Measurements from ENCODE around the gene DCTN2. TPM values are rescaled to one million over a fixed set of nuclear protein-coding genes. Genes with fewer than 3 reads are reported as not detected.
"Not testable (repeated sequence)": the region's sequence is repeated elsewhere in the genome, so short reads cannot be mapped to it uniquely, and the experiment has no call there.

DCTN2 gene
- total and polyA plus RNA-seq, 9 donors, result 108 to 174 (median 151) TPM

DNA sequence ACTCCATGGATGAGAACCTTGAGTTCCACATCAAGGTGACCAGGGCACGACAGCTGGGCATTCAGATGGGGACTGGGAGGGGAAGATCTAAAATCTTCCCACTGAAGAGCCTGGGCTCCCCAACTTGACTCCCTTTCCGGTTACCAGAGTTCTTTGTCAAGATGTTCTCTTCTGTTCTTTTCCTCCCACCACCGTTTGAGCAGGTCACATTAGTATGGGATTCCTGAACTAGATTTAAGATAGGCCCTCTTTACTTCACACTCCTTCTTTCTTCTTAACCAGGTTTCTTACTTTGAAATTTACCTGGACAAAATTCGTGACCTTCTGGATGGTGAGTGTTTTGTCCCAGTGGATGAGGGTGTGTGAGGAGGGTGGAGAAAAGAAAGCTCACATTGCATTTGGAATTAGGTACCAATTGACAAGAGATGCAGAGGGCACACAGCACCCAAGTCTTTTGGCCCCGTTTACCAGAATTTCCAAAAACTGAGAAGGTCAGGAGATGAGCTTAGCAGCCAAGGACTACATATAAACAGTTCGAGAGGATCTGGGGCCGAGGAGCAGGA, 17.3 kb upstream of the DCTN2 start:
- Histone ChIP-seq H3K9me3 (replicated peaks; ENCODE audit: control insufficient read depth, low read depth, low read length) (no peaks in the 10 kb centered on the region), H3K4me3 (ENCODE audit: low read length) (no peak overlapping the region), H3K36me3 (ENCODE audit: control insufficient read depth, insufficient read depth, low read length) (no peaks in the 10 kb centered on the region), H3K4me1 (ENCODE audit: control insufficient read depth, insufficient read depth, low read length) (no peaks in the 10 kb centered on the region), H3K27ac (ENCODE audit: low read length) (no peak overlapping the region), H3K27me3 (ENCODE audit: control insufficient read depth, insufficient read depth, low read length) (peaks cover 22% of the 10 kb centered on the region)
- no peak for DNase-seq
- WGBS (ENCODE audit: insufficient coverage), result 74% methylated on average over 3 of the region's 7 CpGs

- no CpG with 5 or more reads among the region's 4 CpGs for WGBS (ENCODE audit: insufficient coverage)
- H3K9me3 ChIP-seq (replicated peaks; ENCODE audit: control insufficient read depth, low read depth, low read length), result no peaks in the 10 kb centered on the region
- peaks cover 19% of the 10 kb centered on the region for H3K27me3 ChIP-seq (ENCODE audit: control insufficient read depth, insufficient read depth, low read length)
- H3K4me1 ChIP-seq (ENCODE audit: control insufficient read depth, insufficient read depth, low read length), result no peaks in the 10 kb centered on the region
- no peaks in the 10 kb centered on the region for H3K36me3 ChIP-seq (ENCODE audit: control insufficient read depth, insufficient read depth, low read length)
- no peak for DNase-seq
- H3K27ac ChIP-seq (ENCODE audit: low read length), result no peak overlapping the region
- H3K4me3 ChIP-seq (ENCODE audit: low read length), result no peak overlapping the region
Observed at GRCh38 chr12:57563358-57563757, 16.4 kb upstream of the DCTN2 start.

DNA sequence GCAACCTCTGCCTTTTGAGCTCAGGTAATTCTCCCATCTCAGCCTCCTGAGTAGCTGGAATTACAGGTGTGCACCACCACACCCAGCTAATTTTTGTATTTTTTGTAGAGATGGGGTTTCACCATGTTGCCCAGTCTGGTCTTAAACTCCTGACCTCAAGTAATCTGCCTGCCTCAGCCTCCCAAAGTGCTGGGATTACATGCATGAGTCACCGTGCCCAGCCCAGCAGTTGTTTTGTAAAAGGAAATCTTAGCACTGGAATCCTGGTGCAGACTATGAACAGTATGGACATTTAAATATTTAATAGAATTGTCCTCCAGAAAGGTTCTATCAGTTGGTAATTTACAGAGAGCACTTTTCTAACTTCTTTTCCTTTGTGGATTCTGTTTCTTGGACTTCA, 14.1 kb upstream of the DCTN2 start:
- not testable (repeated sequence) for DNase-seq; H3K4me1 ChIP-seq (ENCODE audit: control insufficient read depth, insufficient read depth, low read length); H3K36me3 ChIP-seq (ENCODE audit: control insufficient read depth, insufficient read depth, low read length); H3K27ac ChIP-seq (ENCODE audit: low read length); H3K4me3 ChIP-seq (ENCODE audit: low read length); H3K9me3 ChIP-seq (replicated peaks; ENCODE audit: control insufficient read depth, low read depth, low read length)
- no CpG with 5 or more reads among the region's 1 CpG for WGBS (ENCODE audit: insufficient coverage)
- peaks cover 19% of the 10 kb centered on the region for H3K27me3 ChIP-seq (ENCODE audit: control insufficient read depth, insufficient read depth, low read length)

- H3K27ac ChIP-seq (ENCODE audit: low read length), result no peak overlapping the region
- no peaks in the 10 kb centered on the region for H3K9me3 ChIP-seq (replicated peaks; ENCODE audit: control insufficient read depth, low read depth, low read length)
- WGBS (ENCODE audit: insufficient coverage), result no CpG with 5 or more reads among the region's 2 CpGs
- no peaks in the 10 kb centered on the region for H3K4me1 ChIP-seq (ENCODE audit: control insufficient read depth, insufficient read depth, low read length)
- no peak for DNase-seq
- H3K4me3 ChIP-seq (ENCODE audit: low read length), result no peak overlapping the region
- H3K27me3 ChIP-seq (ENCODE audit: control insufficient read depth, insufficient read depth, low read length), result peaks cover 18% of the 10 kb centered on the region
- H3K36me3 ChIP-seq (ENCODE audit: control insufficient read depth, insufficient read depth, low read length), result no peaks in the 10 kb centered on the region
Observed at GRCh38 chr12:57560516-57560915, 13.5 kb upstream of the DCTN2 start.

- H3K4me3 ChIP-seq (ENCODE audit: low read length), result no peak overlapping the region
- H3K36me3 ChIP-seq (ENCODE audit: control insufficient read depth, insufficient read depth, low read length), result no peaks in the 10 kb centered on the region
- no peaks in the 10 kb centered on the region for H3K4me1 ChIP-seq (ENCODE audit: control insufficient read depth, insufficient read depth, low read length)
- 80% methylated on average over 1 of the region's 4 CpGs for WGBS (ENCODE audit: insufficient coverage)
- no peak for DNase-seq
- H3K27me3 ChIP-seq (ENCODE audit: control insufficient read depth, insufficient read depth, low read length), result peaks cover 22% of the 10 kb centered on the region
- H3K9me3 ChIP-seq (replicated peaks; ENCODE audit: control insufficient read depth, low read depth, low read length), result no peaks in the 10 kb centered on the region
- H3K27ac ChIP-seq (ENCODE audit: low read length), result no peak overlapping the region
Observed at GRCh38 chr12:57558864-57559263, 11.9 kb upstream of the DCTN2 start.

GRCh38 chr12:57554897-57555296, 7.9 kb upstream of the DCTN2 start:
- Histone ChIP-seq H3K4me3 (ENCODE audit: low read length) (no peak overlapping the region), H3K27me3 (ENCODE audit: control insufficient read depth, insufficient read depth, low read length) (peaks cover 44% of the 10 kb centered on the region), H3K36me3 (ENCODE audit: control insufficient read depth, insufficient read depth, low read length) (no peaks in the 10 kb centered on the region), H3K4me1 (ENCODE audit: control insufficient read depth, insufficient read depth, low read length) (peaks cover 3% of the 10 kb centered on the region), H3K9me3 (replicated peaks; ENCODE audit: control insufficient read depth, low read depth, low read length) (no peaks in the 10 kb centered on the region), H3K27ac (ENCODE audit: low read length) (no peak overlapping the region)
- WGBS (ENCODE audit: insufficient coverage), result no CpG with 5 or more reads among the region's 1 CpG
- no peak for DNase-seq

GRCh38 chr12:57554453-57554852, 7.5 kb upstream of the DCTN2 start:
- H3K4me3 ChIP-seq (ENCODE audit: low read length), result no peak overlapping the region
- H3K27ac ChIP-seq (ENCODE audit: low read length), result no peak overlapping the region
- H3K36me3 ChIP-seq (ENCODE audit: control insufficient read depth, insufficient read depth, low read length), result no peaks in the 10 kb centered on the region
- no peak for DNase-seq
- H3K9me3 ChIP-seq (replicated peaks; ENCODE audit: control insufficient read depth, low read depth, low read length), result no peaks in the 10 kb centered on the region
- no CpG with 5 or more reads among the region's 2 CpGs for WGBS (ENCODE audit: insufficient coverage)
- H3K4me1 ChIP-seq (ENCODE audit: control insufficient read depth, insufficient read depth, low read length), result peaks cover 3% of the 10 kb centered on the region
- H3K27me3 ChIP-seq (ENCODE audit: control insufficient read depth, insufficient read depth, low read length), result peaks cover 48% of the 10 kb centered on the region

GRCh38 chr12:57553343-57554202, 6.6 kb upstream of the DCTN2 start:
- no peak overlapping the region for H3K27ac ChIP-seq (ENCODE audit: low read length)
- peaks cover 57% of the 10 kb centered on the region for H3K27me3 ChIP-seq (ENCODE audit: control insufficient read depth, insufficient read depth, low read length)
- no peak for DNase-seq

GRCh38 chr12:57552835-57553313, 5.9 kb upstream of the DCTN2 start:
- peaks cover 3% of the 10 kb centered on the region for H3K4me1 ChIP-seq (ENCODE audit: control insufficient read depth, insufficient read depth, low read length)
- no peaks in the 10 kb centered on the region for H3K9me3 ChIP-seq (replicated peaks; ENCODE audit: control insufficient read depth, low read depth, low read length)
- H3K4me3 ChIP-seq (ENCODE audit: low read length), result no peak overlapping the region
- H3K27ac ChIP-seq (ENCODE audit: low read length), result no peak overlapping the region
- peaks cover 61% of the 10 kb centered on the region for H3K27me3 ChIP-seq (ENCODE audit: control insufficient read depth, insufficient read depth, low read length)
- DNase-seq, result no peak
- no CpG with 5 or more reads among the region's 6 CpGs for WGBS (ENCODE audit: insufficient coverage)
- no peaks in the 10 kb centered on the region for H3K36me3 ChIP-seq (ENCODE audit: control insufficient read depth, insufficient read depth, low read length)

More at GRCh38 chr12:57553343-57554202, 6.6 kb upstream of the DCTN2 start:
- H3K4me1 ChIP-seq (ENCODE audit: control insufficient read depth, insufficient read depth, low read length), result peaks cover 3% of the 10 kb centered on the region
- H3K4me3 ChIP-seq (ENCODE audit: low read length), result no peak overlapping the region
- WGBS (ENCODE audit: insufficient coverage), result 80% methylated on average over 1 of the region's 7 CpGs
- no peaks in the 10 kb centered on the region for H3K9me3 ChIP-seq (replicated peaks; ENCODE audit: control insufficient read depth, low read depth, low read length)
- H3K36me3 ChIP-seq (ENCODE audit: control insufficient read depth, insufficient read depth, low read length), result no peaks in the 10 kb centered on the region

DNA sequence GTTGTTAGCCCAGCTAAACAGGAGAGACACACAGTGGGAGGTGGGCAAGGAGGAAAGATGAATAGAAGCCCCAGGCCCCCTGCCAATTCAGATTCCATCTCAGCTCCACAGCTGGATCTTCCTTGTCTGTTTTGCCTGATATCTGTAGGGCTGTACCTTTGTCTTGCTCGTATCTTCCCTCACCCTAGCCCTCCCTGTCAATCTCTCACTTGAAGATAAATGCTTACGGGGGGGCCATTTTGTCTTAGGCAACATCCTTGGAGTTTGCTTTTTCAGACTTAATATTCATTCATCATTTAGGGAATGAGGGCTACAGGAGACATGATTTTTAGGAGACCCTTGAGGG, 5.3 kb upstream of the DCTN2 start:
- peaks cover 3% of the 10 kb centered on the region for H3K4me1 ChIP-seq (ENCODE audit: control insufficient read depth, insufficient read depth, low read length)
- H3K27me3 ChIP-seq (ENCODE audit: control insufficient read depth, insufficient read depth, low read length), result peaks cover 61% of the 10 kb centered on the region
- no peak overlapping the region for H3K4me3 ChIP-seq (ENCODE audit: low read length)
- no CpG with 5 or more reads among the region's 2 CpGs for WGBS (ENCODE audit: insufficient coverage)
- no peaks in the 10 kb centered on the region for H3K9me3 ChIP-seq (replicated peaks; ENCODE audit: control insufficient read depth, low read depth, low read length)
- no peaks in the 10 kb centered on the region for H3K36me3 ChIP-seq (ENCODE audit: control insufficient read depth, insufficient read depth, low read length)
- H3K27ac ChIP-seq (ENCODE audit: low read length), result no peak overlapping the region
- DNase-seq, result no peak

All from muscle of leg (tissue), 11 donors.